HG03060 (cell line): ENCODE results near the gene TOX2.

Experiments
- ATAC-seq: cut with Tn5 transposase; IDR thresholded peaks from one replicate; pipeline ENCODE4 v1.9.1; 2021; ENCODE audit warnings: low read depth, moderate number of reproducible peaks; ENCODE audit not compliant: unreplicated experiment

Gene TOX2

GRCh38 chr20:43915211-43916072, 790 bp downstream of the TOX2 start:
- ATAC-seq, result no peak

GRCh38 chr20:43916073-43916880, 1.6 kb downstream of the TOX2 start:
- ATAC-seq, result no peak

GRCh38 chr20:43916881-43917371, 2.3 kb downstream of the TOX2 start:
- no peak for ATAC-seq

GRCh38 chr20:43917380-43917779, 2.7 kb downstream of the TOX2 start:
- ATAC-seq, result no peak

- ATAC-seq, result no peak
Measured at GRCh38 chr20:43919686-43920403, 5.2 kb downstream of the TOX2 start.

GRCh38 chr20:43920797-43921196, 6.1 kb downstream of the TOX2 start:
- ATAC-seq, result no peak

- no peak for ATAC-seq
Measured at GRCh38 chr20:43921227-43921780, 6.7 kb downstream of the TOX2 start.

- ATAC-seq, result no peak
Measured at GRCh38 chr20:43922614-43923013, 8.0 kb downstream of the TOX2 start.

- no peak for ATAC-seq
Measured at GRCh38 chr20:43923322-43923721, 8.7 kb downstream of the TOX2 start.

- ATAC-seq, result no peak
Measured at GRCh38 chr20:43923917-43924316, 9.3 kb downstream of the TOX2 start.

- no peak for ATAC-seq
Measured at GRCh38 chr20:43925215-43925614, 10.6 kb downstream of the TOX2 start.

GRCh38 chr20:43925801-43926200, 11.1 kb downstream of the TOX2 start:
- no peak for ATAC-seq

- ATAC-seq, result no peak
Measured at GRCh38 chr20:43926287-43927050, 11.8 kb downstream of the TOX2 start.

- ATAC-seq, result no peak
Measured at GRCh38 chr20:43931976-43932375, 17.3 kb downstream of the TOX2 start.

GRCh38 chr20:43934833-43935232, 20.2 kb downstream of the TOX2 start:
- no peak for ATAC-seq

- ATAC-seq, result no peak
Measured at GRCh38 chr20:43936104-43936770, 21.6 kb downstream of the TOX2 start.

- no peak for ATAC-seq
Measured at GRCh38 chr20:43936805-43937204, 22.2 kb downstream of the TOX2 start.

- ATAC-seq, result no peak
Measured at GRCh38 chr20:43937591-43937990, 22.9 kb downstream of the TOX2 start.

GRCh38 chr20:43938017-43938655, 23.5 kb downstream of the TOX2 start:
- no peak for ATAC-seq
